ENCODE measurements around the gene CREB1.

Gene CREB1

DNA sequence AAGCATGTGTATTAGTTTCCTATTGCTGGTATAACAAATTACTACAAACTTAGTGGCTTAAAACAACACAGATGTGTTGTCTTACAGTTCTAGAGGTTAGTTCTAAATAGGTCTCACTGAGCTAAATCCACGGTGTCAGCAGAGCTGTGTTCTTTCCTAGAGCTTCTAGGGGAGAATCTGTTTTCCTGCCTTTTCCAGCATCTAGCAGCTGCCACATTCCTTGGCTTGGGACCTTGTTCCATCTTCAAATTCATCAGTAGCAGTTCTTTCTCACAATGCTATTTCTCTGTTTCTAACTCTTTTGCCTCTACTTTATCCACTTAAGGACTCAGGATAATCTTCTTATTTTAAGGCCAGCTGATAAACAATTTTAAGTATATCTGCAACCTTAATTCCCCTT is 32.2 kb upstream of the CREB1 start:
- peak overlapping the region; percentile 73; the same call in 1 of the 2 replicates for H3K27ac ChIP-seq
- no peak for TF ChIP-seq CTCF (conservative IDR thresholded peaks at IDR 0.05)

DNA sequence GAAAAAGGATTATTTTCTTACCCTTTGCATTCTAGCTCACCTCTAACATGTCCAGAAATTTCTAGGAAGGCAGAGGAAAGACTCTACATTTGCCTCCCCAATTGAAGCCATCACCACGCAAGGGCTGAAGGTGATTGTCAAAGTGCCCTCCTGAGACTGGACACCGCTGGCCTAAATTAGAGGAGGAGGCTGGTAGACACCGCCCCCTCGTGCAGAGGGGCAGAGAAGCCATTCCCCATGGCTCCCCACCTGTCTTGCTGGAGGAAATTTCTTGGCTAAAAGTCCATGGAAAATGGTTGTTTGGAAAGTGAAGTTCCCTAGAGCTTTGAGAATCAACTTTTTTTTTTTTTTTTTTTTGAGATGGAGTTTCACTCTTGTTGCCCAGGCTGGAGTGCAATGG is 31.3 kb upstream of the CREB1 start:
- peak overlapping the region; percentile 73 for H3K27ac ChIP-seq
- no peak for TF ChIP-seq CTCF (conservative IDR thresholded peaks at IDR 0.05)

DNA sequence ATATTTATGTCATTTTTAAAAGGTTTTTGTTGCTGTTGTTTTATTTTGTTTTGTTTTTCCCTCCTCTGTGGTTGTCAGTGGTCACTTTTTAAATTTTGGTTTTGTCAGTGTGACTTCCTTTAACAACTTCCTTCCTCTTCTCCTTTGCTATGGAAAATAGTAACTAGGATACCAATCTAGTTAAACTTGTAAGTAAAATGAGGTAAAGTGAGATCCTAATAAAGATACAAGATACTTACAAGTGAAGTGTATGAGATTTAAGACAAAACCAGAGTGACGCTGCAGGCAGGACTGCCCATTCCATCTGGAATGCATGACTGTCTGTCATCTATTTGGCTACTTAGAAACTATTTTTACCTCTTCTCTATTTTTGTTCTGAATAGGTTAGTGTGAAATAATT is 30.6 kb upstream of the CREB1 start:
- H3K27ac ChIP-seq = peak overlapping the region; percentile 73
- no peak for TF ChIP-seq CTCF (conservative IDR thresholded peaks at IDR 0.05)

DNA sequence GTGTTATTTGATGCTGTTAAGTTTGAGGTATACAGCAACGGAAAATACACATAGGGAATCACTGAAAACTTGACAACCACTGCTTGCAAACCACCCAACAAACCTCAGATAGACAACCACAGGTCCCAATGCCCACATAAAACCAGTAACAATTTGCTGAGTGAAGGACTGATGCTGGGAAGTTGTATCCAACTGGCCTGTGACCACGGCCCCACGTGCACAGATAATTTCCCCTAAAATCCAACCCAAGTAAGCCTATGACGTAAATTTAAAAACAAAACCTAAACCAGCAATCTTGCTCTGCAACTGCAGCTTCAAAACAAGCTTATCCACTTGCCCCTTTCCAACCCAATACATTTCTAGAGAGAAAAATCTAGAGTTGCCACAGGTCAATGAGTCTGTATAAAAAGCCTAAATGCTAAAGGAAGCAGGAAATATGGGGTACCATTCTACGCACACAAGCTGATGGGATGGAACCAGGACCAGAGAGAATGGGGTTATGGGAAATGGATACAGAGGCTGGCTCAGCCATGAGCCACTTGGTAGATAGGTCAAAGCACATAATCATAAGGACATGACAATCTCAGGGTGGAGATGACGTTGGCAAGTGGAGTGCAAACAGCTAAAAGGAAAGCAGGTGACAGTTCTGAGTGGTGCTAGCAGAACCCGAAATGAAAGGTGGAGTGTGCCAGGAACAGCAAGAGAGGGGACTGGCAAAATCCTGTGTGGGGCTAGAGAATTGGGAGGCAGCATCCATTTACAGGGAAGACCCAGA is 27.8 kb upstream of the CREB1 start:
- no peak for TF ChIP-seq CTCF (conservative IDR thresholded peaks at IDR 0.05)

DNA sequence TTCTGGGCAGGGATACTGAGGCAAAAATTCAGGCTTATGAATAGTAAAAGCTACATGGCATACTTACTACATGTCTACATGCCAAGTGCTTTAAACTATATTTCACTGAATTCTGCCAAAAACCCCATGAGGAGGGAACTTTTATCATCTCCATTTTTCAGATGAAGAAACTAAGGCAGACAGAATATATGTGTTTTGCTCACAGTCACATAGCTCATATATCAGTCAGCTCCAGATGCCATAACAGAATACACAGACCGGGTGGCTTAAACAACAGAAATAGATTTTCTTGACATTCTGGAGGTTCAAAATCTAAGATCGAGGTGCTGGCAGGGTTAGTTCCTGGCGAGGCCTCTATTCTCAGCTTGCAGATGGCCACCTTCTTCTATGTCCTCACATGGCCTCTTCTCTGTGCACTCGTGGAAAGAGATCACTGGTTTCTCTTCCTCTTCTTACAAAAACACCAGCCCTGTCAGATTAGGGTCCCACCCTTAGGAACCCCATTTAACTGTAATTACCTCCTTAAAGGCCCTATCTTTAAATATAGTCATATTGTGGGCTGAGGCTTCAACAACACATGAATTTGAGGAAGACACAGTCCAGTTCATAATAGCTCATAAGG is 27.1 kb upstream of the CREB1 start:
- no peak for TF ChIP-seq CTCF (conservative IDR thresholded peaks at IDR 0.05)
- H3K27ac ChIP-seq = no peak overlapping the region

More for the DNA sequence above, 27.8 kb upstream of the CREB1 start:
- no peak overlapping the region for H3K27ac ChIP-seq

GRCh38 chr2:207503234-207503633 is 26.5 kb upstream of the CREB1 start:
- TF ChIP-seq CTCF (conservative IDR thresholded peaks at IDR 0.05) = no peak
- H3K27ac ChIP-seq = no peak overlapping the region

DNA sequence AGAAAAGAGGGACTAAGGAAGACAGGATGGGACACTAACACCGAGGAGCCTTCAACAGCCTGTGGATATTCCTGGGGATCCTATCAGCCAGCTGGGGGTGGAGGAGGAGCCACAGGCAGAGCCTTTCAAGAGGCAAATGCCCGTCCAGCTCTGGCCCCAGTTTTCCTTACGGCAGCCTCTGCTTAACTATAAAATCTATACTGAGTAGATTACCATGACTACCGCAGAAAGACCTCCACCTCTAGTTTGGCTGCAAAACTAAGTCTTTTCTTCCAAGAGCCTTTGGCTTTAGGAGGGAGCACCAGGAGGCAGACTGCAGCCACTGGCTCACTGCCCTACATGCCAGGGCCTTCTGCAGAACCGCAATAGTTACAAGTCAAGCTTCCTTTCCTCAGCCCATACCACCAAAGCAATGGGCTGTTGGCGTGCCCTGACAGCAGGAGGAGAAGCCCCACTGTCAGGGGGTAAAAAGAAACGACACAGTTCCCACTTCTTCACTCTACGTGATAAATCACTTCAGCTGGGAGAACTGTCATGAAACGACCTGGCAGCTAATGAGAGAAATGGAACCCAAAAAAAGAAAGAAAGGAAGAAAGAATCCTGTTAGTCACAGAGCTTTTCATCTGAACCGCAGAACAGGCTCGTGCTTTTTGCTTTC is 25.1 kb upstream of the CREB1 start:
- no peak for TF ChIP-seq CTCF (conservative IDR thresholded peaks at IDR 0.05)
- H3K27ac ChIP-seq = peak overlapping the region; percentile 15; the same call in 1 of the 2 replicates

Measured in VCaP (cell line).